ENCODE measurements around the gene TSPAN33.

DNA sequence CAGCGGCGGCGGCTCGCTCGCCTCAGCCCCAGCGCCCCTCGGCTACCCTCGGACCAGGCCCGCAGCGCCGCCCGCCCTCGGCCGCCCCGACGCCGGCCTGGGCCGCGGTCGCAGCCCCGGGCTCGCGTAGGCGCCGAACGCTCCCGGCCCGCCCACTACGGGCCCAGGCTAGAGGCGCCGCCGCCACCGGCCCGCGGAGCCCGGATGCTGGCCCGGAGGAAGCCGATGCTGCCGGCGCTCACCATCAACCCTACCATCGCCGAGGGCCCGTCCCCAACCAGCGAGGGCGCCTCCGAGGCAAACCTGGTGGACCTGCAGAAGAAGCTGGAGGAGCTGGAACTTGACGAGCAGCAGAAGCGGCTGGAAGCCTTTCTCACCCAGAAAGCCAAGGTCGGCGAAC lies 18.2 kb upstream of the TSPAN33 start:
- TF ChIP-seq EZH2 (IDR thresholded peaks at IDR 0.05; ENCODE audit: insufficient read depth, poor library complexity, severe bottlenecking) (no peak), EZH2phosphoT487 (IDR thresholded peaks at IDR 0.05; ENCODE audit: insufficient read depth, low read depth) (no peak)

Measured in GM23248 (cell line).